Kidney epithelial cell (primary cell): ENCODE measurements around the gene TOP3A. TPM values are rescaled to one million over a fixed set of nuclear protein-coding genes. Genes with fewer than 3 reads are reported as not detected.

Experiments
- DNase-seq: peaks from one replicate; pipeline ENCODE4 v3.0.0-alpha.2; 2010; ENCODE audit warnings: low read depth
- H3K27me3 ChIP-seq: 2 replicates; pipeline ENCODE4 v1.6.0; 2011; ENCODE audit warnings: low read length; ENCODE audit not compliant: control insufficient read depth, insufficient read depth
- H3K36me3 ChIP-seq: 2 replicates; pipeline ENCODE4 v1.5.1; 2011; ENCODE audit warnings: low read length; ENCODE audit not compliant: control insufficient read depth, insufficient read depth
- H3K4me3 ChIP-seq: 2 replicates; pipeline ENCODE4 v1.5.1; 2011; ENCODE audit warnings: low read depth, mild to moderate bottlenecking, control low read depth, low read length
- total RNA-seq: library from RNA; depleted of rRNA; stranded (reverse); fragments of >200 nt; gene quantifications from 2 replicates; pipeline ENCODE4 v1.2.3, GENCODE V29; 2015
- TF ChIP-seq, protein P1 (sequence below): IDR thresholded peaks from 2 replicates; pipeline ENCODE4 v1.5.1; 2011; ENCODE audit warnings: mild to moderate bottlenecking, moderate library complexity, low read length, control low read depth, inconsistent platforms; ENCODE audit not compliant: insufficient read depth, poor library complexity, severe bottlenecking

The TOP3A gene
- total RNA-seq, 1 donor from 2014 or later, result 35.6 TPM

DNA sequence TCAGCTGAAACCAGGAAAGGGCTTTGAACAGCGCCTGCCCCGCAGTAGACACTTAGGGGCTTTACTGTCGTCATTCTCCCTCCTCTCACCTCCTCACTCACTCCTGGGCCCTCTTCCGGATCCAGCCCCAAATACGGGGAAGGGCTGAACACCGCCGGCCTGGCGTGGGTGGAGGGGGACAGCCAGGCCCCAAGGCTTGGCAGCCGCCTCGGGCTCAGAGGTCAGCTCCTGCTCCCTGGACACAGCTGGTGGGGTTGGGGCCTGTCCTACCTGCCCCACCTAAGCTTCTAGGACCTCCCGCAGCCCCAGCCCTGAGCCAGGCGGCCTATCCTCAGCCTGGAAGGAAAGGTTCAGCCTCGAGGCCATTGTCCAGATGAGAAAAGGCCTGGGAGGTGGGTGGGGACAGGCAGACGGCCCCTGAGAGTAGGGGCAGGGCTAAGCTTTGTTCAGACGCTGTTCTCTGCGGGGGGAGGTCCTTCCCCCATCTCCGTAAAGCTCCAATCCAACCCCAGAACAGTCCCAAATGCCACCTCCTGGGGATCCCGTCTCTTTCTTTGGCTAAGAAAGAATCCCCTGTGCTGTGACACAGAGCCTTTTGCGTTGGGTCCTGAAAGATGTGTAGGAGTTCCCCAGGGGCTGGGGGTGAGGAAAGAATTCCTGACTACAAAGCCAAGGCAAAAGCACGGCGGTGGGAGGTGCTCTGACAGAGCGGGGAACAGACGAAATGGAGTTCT is 90.2 kb downstream of the TOP3A start:
- TF ChIP-seq, protein P1, sequence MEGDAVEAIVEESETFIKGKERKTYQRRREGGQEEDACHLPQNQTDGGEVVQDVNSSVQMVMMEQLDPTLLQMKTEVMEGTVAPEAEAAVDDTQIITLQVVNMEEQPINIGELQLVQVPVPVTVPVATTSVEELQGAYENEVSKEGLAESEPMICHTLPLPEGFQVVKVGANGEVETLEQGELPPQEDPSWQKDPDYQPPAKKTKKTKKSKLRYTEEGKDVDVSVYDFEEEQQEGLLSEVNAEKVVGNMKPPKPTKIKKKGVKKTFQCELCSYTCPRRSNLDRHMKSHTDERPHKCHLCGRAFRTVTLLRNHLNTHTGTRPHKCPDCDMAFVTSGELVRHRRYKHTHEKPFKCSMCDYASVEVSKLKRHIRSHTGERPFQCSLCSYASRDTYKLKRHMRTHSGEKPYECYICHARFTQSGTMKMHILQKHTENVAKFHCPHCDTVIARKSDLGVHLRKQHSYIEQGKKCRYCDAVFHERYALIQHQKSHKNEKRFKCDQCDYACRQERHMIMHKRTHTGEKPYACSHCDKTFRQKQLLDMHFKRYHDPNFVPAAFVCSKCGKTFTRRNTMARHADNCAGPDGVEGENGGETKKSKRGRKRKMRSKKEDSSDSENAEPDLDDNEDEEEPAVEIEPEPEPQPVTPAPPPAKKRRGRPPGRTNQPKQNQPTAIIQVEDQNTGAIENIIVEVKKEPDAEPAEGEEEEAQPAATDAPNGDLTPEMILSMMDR, result no peak
- H3K27me3 ChIP-seq, result no peaks in the 10 kb centered on the region
- peak overlapping the region; percentile 7 for H3K4me3 ChIP-seq
- no peak for DNase-seq
- H3K36me3 ChIP-seq, result no peaks in the 10 kb centered on the region

DNA sequence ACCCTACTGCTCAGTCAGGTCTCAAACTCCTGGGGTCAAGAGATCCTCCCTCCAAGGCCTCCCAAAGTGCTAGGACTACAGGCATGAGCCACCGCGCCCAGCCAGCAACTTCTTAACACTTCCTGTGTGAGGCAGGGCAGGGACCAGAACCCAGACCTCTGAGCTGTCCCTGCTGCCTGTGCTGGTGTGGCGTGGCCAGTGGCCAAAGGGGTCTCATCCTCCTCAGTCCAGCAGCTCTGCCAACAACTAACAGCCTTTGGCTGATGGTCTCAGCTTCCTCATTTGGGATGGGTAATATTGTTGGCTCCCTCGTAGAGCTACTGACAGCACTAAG is 90.8 kb downstream of the TOP3A start:
- TF ChIP-seq, protein P1, result no peak
- DNase-seq, result no peak

More for the DNA sequence above, 90.8 kb downstream of the TOP3A start:
- Histone ChIP-seq H3K4me3 (no peak overlapping the region), H3K36me3 (no peaks in the 10 kb centered on the region), H3K27me3 (no peaks in the 10 kb centered on the region)

Other genes with a start within 250 kb of the TOP3A start
- gene DRG2, start 227.0 kb downstream of the TOP3A start, total RNA-seq, result 40.0 and 42.5 TPM in 2 replicates
- gene MYO15A, start 206.2 kb downstream of the TOP3A start, total RNA-seq, result 0.21 and 0.33 TPM in 2 replicates
- gene ALKBH5, start 131.2 kb downstream of the TOP3A start, total RNA-seq, result 103 and 105 TPM in 2 replicates
- gene LLGL1, start 89.4 kb downstream of the TOP3A start, total RNA-seq, result 53.7 and 63.1 TPM in 2 replicates
- 512 and 579 TPM in 2 replicates for gene FLII, start 56.3 kb downstream of the TOP3A start, total RNA-seq
- 29.6 and 78.8 TPM in 2 replicates for gene MIEF2, start 54.3 kb downstream of the TOP3A start, total RNA-seq
- gene SMCR8, start 299 bp upstream of the TOP3A start, total RNA-seq, result 30.2 and 30.8 TPM in 2 replicates
- gene SHMT1, start 48.6 kb upstream of the TOP3A start, total RNA-seq, result 13.0 and 15.5 TPM in 2 replicates
- 1.1 TPM in 1 of 2 replicates, not detected in the other for gene EVPLL, start 62.8 kb upstream of the TOP3A start, total RNA-seq
- gene LGALS9C, start 161.8 kb upstream of the TOP3A start, total RNA-seq, result not detected in 2 replicates